ENCODE results near the gene ARFGEF3. TPM values are rescaled to one million over a fixed set of nuclear protein-coding genes. Genes with fewer than 3 reads are reported as not detected.

Gene ARFGEF3
- total and polyA plus RNA-seq, 2 donors (not counting 1 experiment from before 2014, with no cell fraction given), result not detected

- Histone ChIP-seq H3K4me1 (ENCODE audit: control insufficient read depth in 2 of 2, insufficient read depth in 2 of 2, low read length in 2 of 2) (peaks cover 14 to 23% of the 10 kb centered on the region in 2 donors), H3K27ac (ENCODE audit: low read length in 2 of 2) (no peak overlapping the region), H2AFZ (ENCODE audit: insufficient read depth, low read depth, low read length, poor library complexity, severe bottlenecking) (no peak overlapping the region), H3K36me3 (replicated peaks in 1 of 2; ENCODE audit: control extremely low read depth in 1 of 2, control insufficient read depth in 1 of 2, extremely low read depth in 1 of 2, insufficient read depth in 2 of 2, low read length in 1 of 2) (no peaks in the 10 kb centered on the region), H3K4me2 (replicated peaks; ENCODE audit: low read depth, low read length, poor library complexity, severe bottlenecking) (peak overlapping the region; percentile 96), H3K4me3 (ENCODE audit: control extremely low read depth in 1 of 5, extremely low read depth in 1 of 5, insufficient read depth in 1 of 5, low read depth in 2 of 5, low read length in 4 of 5) (peak overlapping the region in 1 of 5 experiments; percentile 62), H3K9ac (ENCODE audit: low read length) (no peak overlapping the region), H3K79me2 (ENCODE audit: control insufficient read depth, insufficient read depth, low read length) (no peaks in the 10 kb centered on the region), H3K9me3 (ENCODE audit: control extremely low read depth in 1 of 3, control insufficient read depth in 2 of 3, insufficient read depth in 1 of 3, low read length in 2 of 3) (no peaks in the 10 kb centered on the region), H3K27me3 (replicated peaks in 1 of 4; ENCODE audit: control extremely low read depth in 1 of 4, control insufficient read depth in 3 of 4, insufficient read depth in 4 of 4, low read length in 3 of 4) (peaks cover 2 to 51% (median 43%) of the 10 kb centered on the region in 4 experiments), H4K20me1 (ENCODE audit: control insufficient read depth, insufficient read depth, low read length, poor library complexity, severe bottlenecking) (no peaks in the 10 kb centered on the region)
- ATAC-seq (ENCODE audit: low read depth) (no peak), DNase-seq (no peak)
- CTCF ChIA-PET, result no interaction called here
- peaks cover 13% of the 10 kb centered on the region for H3K4me1 Mint-ChIP-seq
- H3K9me3 Mint-ChIP-seq (ENCODE audit: insufficient read depth), result no peaks in the 10 kb centered on the region
- H3K27me3 Mint-ChIP-seq, result peaks cover 50% of the 10 kb centered on the region
- intact Hi-C loops (cut with micrococcal nuclease), result no loop called here
- peak overlapping the region; percentile 1 for H3K27ac Mint-ChIP-seq
- POLR2A ChIA-PET, result no interaction called here
- H3K4me3 Mint-ChIP-seq, result peak overlapping the region; percentile 82
- TF ChIP-seq CTCF (IDR thresholded peaks at IDR 0.05) (no peak), EZH2 (IDR thresholded peaks at IDR 0.05; ENCODE audit: borderline replicate concordance, insufficient read depth, low read depth, low read length, poor library complexity, severe bottlenecking) (no peak)
- WGBS (ENCODE audit: insufficient coverage), result 85% methylated on average over 9 of the region's 11 CpGs
Measured at GRCh38 chr6:138160329-138161087, 1.2 kb upstream of the ARFGEF3 start.

- TF ChIP-seq EZH2 (IDR thresholded peaks at IDR 0.05; ENCODE audit: borderline replicate concordance, insufficient read depth, low read depth, low read length, poor library complexity, severe bottlenecking) (no peak), CTCF (IDR thresholded peaks at IDR 0.05) (no peak)
- H3K9me3 Mint-ChIP-seq (ENCODE audit: insufficient read depth), result no peaks in the 10 kb centered on the region
- peaks cover 13% of the 10 kb centered on the region for H3K4me1 Mint-ChIP-seq
- intact Hi-C loops (cut with micrococcal nuclease), result no loop called here
- H3K27me3 Mint-ChIP-seq, result peaks cover 49% of the 10 kb centered on the region
- H3K79me2 ChIP-seq (ENCODE audit: control insufficient read depth, insufficient read depth, low read length), result no peaks in the 10 kb centered on the region
- no peak overlapping the region for H3K27ac ChIP-seq (ENCODE audit: low read length in 2 of 2)
- no peaks in the 10 kb centered on the region for H4K20me1 ChIP-seq (ENCODE audit: control insufficient read depth, insufficient read depth, low read length, poor library complexity, severe bottlenecking)
- no peak overlapping the region for H3K27ac Mint-ChIP-seq
- peak overlapping the region; percentile 60 for H3K9ac ChIP-seq (ENCODE audit: low read length)
- H3K4me1 ChIP-seq (ENCODE audit: control insufficient read depth in 2 of 2, insufficient read depth in 2 of 2, low read length in 2 of 2), result peaks cover 14 to 23% of the 10 kb centered on the region in 2 donors
- WGBS (ENCODE audit: insufficient coverage), result no CpG with 5 or more reads among the region's 8 CpGs
- no peak for DNase-seq
- peak overlapping the region; percentile 74 for H2AFZ ChIP-seq (ENCODE audit: insufficient read depth, low read depth, low read length, poor library complexity, severe bottlenecking)
- no peaks in the 10 kb centered on the region for H3K36me3 ChIP-seq (replicated peaks in 1 of 2; ENCODE audit: control extremely low read depth in 1 of 2, control insufficient read depth in 1 of 2, extremely low read depth in 1 of 2, insufficient read depth in 2 of 2, low read length in 1 of 2)
- H3K9me3 ChIP-seq (ENCODE audit: control extremely low read depth in 1 of 3, control insufficient read depth in 2 of 3, insufficient read depth in 1 of 3, low read length in 2 of 3), result no peaks in the 10 kb centered on the region
- CTCF ChIA-PET, result no interaction called here
- H3K4me2 ChIP-seq (replicated peaks; ENCODE audit: low read depth, low read length, poor library complexity, severe bottlenecking), result peak overlapping the region; percentile 96
- POLR2A ChIA-PET, result no interaction called here
- ATAC-seq (ENCODE audit: low read depth), result no peak
- H3K4me3 Mint-ChIP-seq, result peak overlapping the region; percentile 82
- peak overlapping the region in 2 of 5 experiments; percentile 52 to 62 for H3K4me3 ChIP-seq (ENCODE audit: control extremely low read depth in 1 of 5, extremely low read depth in 1 of 5, insufficient read depth in 1 of 5, low read depth in 2 of 5, low read length in 4 of 5)
- H3K27me3 ChIP-seq (replicated peaks in 1 of 4; ENCODE audit: control extremely low read depth in 1 of 4, control insufficient read depth in 3 of 4, insufficient read depth in 4 of 4, low read length in 3 of 4), result peaks cover 2 to 51% (median 43%) of the 10 kb centered on the region in 4 experiments
Measured at GRCh38 chr6:138161088-138161337, 726 bp upstream of the ARFGEF3 start.
